ENCODE measurements around the gene CFAP210. TPM values are rescaled to one million over a fixed set of nuclear protein-coding genes. Genes with fewer than 3 reads are reported as not detected.
"Not testable (repeated sequence)": the region's sequence is repeated elsewhere in the genome, so short reads cannot be mapped to it uniquely, and the experiment has no call there.

CFAP210 gene
- total RNA-seq, 4 donors from 2014 or later: not detected

DNA sequence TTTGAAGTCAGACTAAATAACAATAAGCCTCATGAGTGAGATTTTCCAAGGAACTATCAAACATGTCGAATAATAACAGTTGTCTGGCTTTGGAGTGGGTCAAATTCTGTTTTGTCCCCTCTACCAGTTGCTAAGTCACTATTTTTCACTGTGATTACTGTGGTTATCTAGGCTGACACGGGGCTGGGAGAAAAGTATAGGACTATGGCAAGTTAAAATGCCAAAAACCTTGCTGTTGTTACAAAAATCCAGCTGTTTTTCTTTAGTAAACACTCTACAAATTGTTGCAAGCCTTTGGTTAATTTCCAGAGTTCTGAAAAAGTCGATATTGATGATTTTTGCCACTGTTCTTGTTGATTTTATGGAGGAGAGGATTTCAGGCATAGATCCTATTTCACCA lies 1.5 kb downstream of the CFAP210 start:
- DNase-seq (ENCODE audit: low spot score in 2 of 2): no peak
- WGBS, 2 donors: 64 to 78% methylated on average over 3 of the region's 3 CpGs
- intact Hi-C loops (cut with DNase I; ENCODE audit: low total_unique reads): no loop called here
- TF ChIP-seq POLR2A (IDR thresholded peaks at IDR 0.05) (no peak), CTCF (IDR thresholded peaks at IDR 0.05) (no peak)
- no peak overlapping the region for H3K4me3 ChIP-seq (ENCODE audit: low read depth, poor library complexity, severe bottlenecking)

- 58 to 71% methylated on average over 1 of the region's 1 CpG for WGBS, 2 donors
- no peak overlapping the region for H3K4me3 ChIP-seq (ENCODE audit: low read depth, poor library complexity, severe bottlenecking)
- DNase-seq (ENCODE audit: low spot score in 2 of 2): no peak
- intact Hi-C loops (cut with DNase I; ENCODE audit: low total_unique reads): no loop called here
- TF ChIP-seq POLR2A (IDR thresholded peaks at IDR 0.05) (no peak), CTCF (IDR thresholded peaks at IDR 0.05) (no peak)
Observed at GRCh38 chr2:169690958-169691357, 3.2 kb downstream of the CFAP210 start.

DNA sequence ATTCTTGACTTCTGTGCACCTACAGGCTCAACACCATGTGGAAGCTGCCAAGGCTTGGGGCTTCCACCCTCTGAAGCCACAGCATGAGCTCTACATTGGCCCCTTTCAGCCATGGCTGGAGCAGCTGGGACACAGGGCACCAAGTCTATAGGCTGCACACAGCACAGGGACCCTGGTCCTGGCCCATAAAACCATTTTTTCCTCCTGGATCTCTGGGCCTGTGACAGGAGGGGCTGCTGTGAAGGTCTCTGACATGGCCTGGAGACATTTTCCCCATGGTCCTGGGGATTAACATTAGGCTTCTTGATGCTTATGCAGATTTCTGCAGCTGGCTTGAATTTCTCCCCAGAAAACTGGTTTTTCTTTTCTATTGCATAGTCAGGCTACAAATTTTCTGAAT lies 6.3 kb downstream of the CFAP210 start:
- H3K4me3 ChIP-seq (ENCODE audit: low read depth, poor library complexity, severe bottlenecking); DNase-seq (ENCODE audit: low spot score in 2 of 2); intact Hi-C loops (cut with DNase I; ENCODE audit: low total_unique reads): not testable (repeated sequence)

GRCh38 chr2:169686825-169687224 lies 7.4 kb downstream of the CFAP210 start:
- DNase-seq (ENCODE audit: low spot score in 2 of 2); H3K4me3 ChIP-seq (ENCODE audit: low read depth, poor library complexity, severe bottlenecking); intact Hi-C loops (cut with DNase I; ENCODE audit: low total_unique reads): not testable (repeated sequence)
- 77 to 89% methylated on average over 4 of the region's 4 CpGs for WGBS, 2 donors

DNA sequence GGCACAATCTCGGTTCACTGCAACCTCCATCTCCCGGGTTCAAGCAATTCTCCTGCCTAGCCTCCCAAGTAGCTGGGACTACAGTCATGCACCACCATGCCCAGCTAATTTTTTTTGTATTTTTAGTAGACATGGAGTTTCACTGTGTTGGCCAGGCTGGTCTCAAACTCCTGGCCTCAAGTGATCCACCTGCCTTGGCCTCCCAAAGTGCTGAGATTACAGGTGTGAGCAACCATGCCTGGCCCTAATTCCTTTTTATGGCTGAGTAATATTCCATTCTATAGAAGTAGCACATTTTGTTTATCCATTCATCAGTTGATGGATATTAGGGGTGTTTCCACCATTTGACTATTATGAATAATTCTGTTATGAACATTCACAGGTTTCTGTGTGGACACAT lies 9.5 kb downstream of the CFAP210 start:
- H3K4me3 ChIP-seq (ENCODE audit: low read depth, poor library complexity, severe bottlenecking); intact Hi-C loops (cut with DNase I; ENCODE audit: low total_unique reads); DNase-seq (ENCODE audit: low spot score in 2 of 2): not testable (repeated sequence)
- 92 to 95% methylated on average over 2 of the region's 2 CpGs for WGBS, 2 donors

GRCh38 chr2:169684135-169684565 lies 10.1 kb downstream of the CFAP210 start:
- no peak for TF ChIP-seq POLR2A (IDR thresholded peaks at IDR 0.05)
- no peak for TF ChIP-seq CTCF (IDR thresholded peaks at IDR 0.05)
- H3K4me3 ChIP-seq (ENCODE audit: low read depth, poor library complexity, severe bottlenecking): no peak overlapping the region
- DNase-seq (ENCODE audit: low spot score in 2 of 2): no peak
- 76 to 80% methylated on average over 3 of the region's 3 CpGs for WGBS, 2 donors
- intact Hi-C loops (cut with DNase I; ENCODE audit: low total_unique reads): no loop called here

DNA sequence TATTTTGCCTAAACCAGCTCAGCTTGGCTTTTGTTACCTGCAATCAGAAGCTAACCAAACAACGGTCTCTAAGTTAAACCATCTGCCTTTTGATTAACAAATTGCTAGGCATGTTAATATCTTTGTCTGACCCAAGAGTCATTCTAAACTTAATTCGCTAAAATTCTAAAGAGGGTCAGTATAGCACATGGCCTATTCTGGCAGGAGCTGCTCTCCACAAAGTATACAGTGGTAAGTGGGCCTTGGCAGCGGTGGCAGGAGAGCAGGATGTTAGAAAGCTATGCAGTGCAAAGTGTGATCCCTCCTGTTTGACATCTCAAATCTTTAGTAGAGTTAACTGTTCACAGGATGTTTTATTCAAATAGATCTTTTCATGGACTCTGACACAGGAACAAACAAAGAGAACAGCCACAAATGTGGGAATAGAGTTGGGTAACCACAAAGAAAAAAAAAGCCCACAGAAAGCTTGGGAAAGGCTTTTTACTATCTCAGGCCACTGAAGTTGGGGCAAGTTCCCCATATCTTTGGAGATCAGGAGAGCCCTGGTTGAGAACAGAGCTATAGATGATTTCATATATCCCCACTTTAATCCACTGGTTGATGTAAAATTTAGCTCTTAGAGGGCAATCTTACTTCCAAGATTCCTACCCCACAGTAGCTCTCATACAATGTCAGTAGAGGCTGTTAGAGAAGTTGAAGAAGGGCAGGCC lies 10.6 kb downstream of the CFAP210 start:
- WGBS, 2 donors: 76 to 84% methylated on average over 3 of the region's 3 CpGs
- intact Hi-C loops (cut with DNase I; ENCODE audit: low total_unique reads): no loop called here
- TF ChIP-seq CTCF (IDR thresholded peaks at IDR 0.05) (no peak), POLR2A (IDR thresholded peaks at IDR 0.05) (no peak)
- no peak overlapping the region for H3K4me3 ChIP-seq (ENCODE audit: low read depth, poor library complexity, severe bottlenecking)
- DNase-seq (ENCODE audit: low spot score in 2 of 2): no peak
